Muscle layer of duodenum (tissue), 2 donors: ENCODE data around the gene TSSC4.
A peak's percentile ranks its signal among the peaks of the same experiment; 100 is the strongest.

Experiments
- H3K27ac ChIP-seq: one replicate; pipeline ENCODE4 v1.7.0; 2013; ENCODE audit warnings: mild to moderate bottlenecking, low read length
- H3K27me3 ChIP-seq: one replicate; pipeline ENCODE4 v1.7.0; 2013; ENCODE audit warnings: low read depth, mild to moderate bottlenecking, control low read depth, low read length
- H3K36me3 ChIP-seq, 2 donors: one replicate each; pipeline ENCODE4 v1.7.0; 2013; ENCODE audit warnings: low read length in 2 of 2, control low read depth in 1 of 2, mild to moderate bottlenecking in 1 of 2; ENCODE audit not compliant: insufficient read depth in 2 of 2, control insufficient read depth in 1 of 2
- H3K4me1 ChIP-seq, 2 donors: one replicate each; pipeline ENCODE4 v1.7.0; 2013; ENCODE audit warnings: low read length in 2 of 2, mild to moderate bottlenecking in 2 of 2, control low read depth in 1 of 2, moderate library complexity in 1 of 2; ENCODE audit not compliant: insufficient read depth in 2 of 2, control insufficient read depth in 1 of 2
- H3K4me3 ChIP-seq, 2 donors: one replicate each; pipeline ENCODE4 v1.7.0; 2013; ENCODE audit warnings: low read length in 2 of 2, low read depth in 1 of 2, mild to moderate bottlenecking in 1 of 2
- H3K9me3 ChIP-seq, 2 donors: one replicate each; pipeline ENCODE4 v1.7.0; 2013; ENCODE audit warnings: low read length in 2 of 2, control low read depth in 1 of 2, mild to moderate bottlenecking in 1 of 2; ENCODE audit not compliant: control insufficient read depth in 1 of 2
- donor health status: healthy.

Gene TSSC4

GRCh38 chr11:2443406-2443805, 42.9 kb downstream of the TSSC4 start:
- Histone ChIP-seq H3K36me3 (no peaks in the 10 kb centered on the region), H3K4me3 (no peak overlapping the region), H3K27me3 (peaks cover 4% of the 10 kb centered on the region), H3K9me3 (no peaks in the 10 kb centered on the region), H3K27ac (no peak overlapping the region), H3K4me1 (peaks cover 0 to 9% of the 10 kb centered on the region in 2 donors)

DNA sequence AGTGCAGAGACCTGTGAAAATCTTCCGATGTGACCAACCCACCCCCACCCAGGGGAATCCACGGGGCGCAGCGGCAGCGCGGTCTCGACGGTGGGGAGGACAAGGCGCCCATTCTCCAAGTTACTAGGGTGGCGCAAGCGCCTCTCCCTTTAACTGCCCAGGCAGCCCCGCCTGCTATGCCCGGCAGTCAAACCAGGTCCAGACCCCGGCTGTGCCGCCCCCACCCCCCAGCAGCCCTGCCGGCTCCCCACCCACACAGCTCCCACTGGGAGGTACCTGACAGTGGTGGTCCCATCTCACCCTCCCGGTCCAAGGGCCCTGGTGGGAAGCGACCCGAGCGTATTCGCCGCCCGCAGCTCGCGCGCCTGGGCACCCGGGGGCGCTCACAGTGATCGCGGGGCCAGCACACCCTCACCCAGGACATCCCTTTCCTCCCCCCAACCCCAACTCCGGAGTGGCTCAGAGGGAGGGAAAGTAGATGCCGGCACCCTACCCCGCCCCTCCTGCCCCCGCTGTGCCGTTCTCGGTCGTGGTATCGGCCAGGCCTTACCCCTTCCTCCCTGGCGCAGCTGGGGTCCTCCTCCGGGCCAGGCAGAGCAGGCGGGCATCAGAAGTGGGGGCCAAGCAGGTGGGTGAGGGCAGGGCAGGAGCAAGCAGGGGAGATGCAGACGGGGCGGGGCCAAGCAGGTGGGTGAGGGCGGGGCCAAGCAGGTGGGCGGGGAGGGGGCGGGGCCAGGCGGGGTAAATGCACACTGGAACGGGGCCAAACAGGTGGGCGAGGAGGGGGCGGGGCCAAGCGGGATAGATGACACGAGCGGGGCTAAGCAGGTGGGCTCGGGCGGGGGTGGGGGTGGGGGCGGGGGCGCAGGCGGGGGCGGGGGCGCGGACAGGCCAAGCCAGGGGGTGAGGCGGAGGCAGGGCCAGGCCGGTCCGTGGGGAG, 43.6 kb downstream of the TSSC4 start, which contains the start of gene TRPM5:
Gene TRPM5 (minus strand): TSS at position 634 of the 940 bp plus-strand sequence. CDS start 21,478 bp downstream, outside the sequence.
- Histone ChIP-seq H3K27me3 (peaks cover 4% of the 10 kb centered on the region), H3K4me1 (peaks cover 0 to 9% of the 10 kb centered on the region in 2 donors), H3K27ac (peak within 1 kb of the TSS; percentile 16)

DNA sequence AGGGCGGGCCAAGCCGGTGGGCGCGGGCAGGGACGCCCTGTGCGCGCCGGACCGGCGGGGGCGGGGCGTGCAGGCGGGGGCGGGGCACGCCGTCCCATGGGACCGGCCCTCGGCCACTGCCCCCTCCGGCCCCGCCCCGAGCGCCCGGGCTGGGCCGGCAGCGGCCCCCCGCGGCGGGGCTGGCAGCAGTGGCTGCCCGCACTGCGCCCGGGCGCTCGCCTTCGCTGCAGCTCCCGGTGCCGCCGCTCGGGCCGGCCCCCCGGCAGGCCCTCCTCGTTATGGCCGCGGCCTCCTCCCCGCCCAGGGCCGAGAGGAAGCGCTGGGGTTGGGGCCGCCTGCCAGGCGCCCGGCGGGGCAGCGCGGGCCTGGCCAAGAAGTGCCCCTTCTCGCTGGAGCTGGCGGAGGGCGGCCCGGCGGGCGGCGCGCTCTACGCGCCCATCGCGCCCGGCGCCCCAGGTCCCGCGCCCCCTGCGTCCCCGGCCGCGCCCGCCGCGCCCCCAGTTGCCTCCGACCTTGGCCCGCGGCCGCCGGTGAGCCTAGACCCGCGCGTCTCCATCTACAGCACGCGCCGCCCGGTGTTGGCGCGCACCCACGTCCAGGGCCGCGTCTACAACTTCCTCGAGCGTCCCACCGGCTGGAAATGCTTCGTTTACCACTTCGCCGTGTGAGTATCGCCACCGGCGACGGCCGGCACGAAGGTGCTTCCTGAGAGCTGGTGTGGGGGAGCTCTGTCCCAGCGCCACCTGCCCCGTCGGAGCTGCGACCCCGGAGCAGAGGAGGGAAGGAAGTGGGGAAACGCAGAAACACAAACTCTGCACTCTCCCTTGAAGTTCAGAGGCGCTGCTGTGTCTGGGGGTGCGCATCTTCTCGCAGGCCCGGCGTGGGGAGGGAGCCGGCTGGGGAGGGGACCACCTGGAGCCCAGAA, 44.5 kb downstream of the TSSC4 start, which contains the start of gene KCNQ1:
Gene KCNQ1 (plus strand): TSS at position 188 of the 925 bp plus-strand sequence. CDS start 91 bp downstream, at position 279.
- Histone ChIP-seq H3K4me1 (peaks cover 0 to 9% of the 10 kb centered on the region in 2 donors), H3K9me3 (no peaks in the 10 kb centered on the region), H3K4me3 (peak within 1 kb of the TSS; percentile 42 to 53), H3K36me3 (no peaks in the 10 kb centered on the region), H3K27me3 (peaks cover 4% of the 10 kb centered on the region), H3K27ac (peak within 1 kb of the TSS; percentile 16)

More for the DNA sequence above, 43.6 kb downstream of the TSSC4 start, which contains the start of gene TRPM5:
- no peaks in the 10 kb centered on the region for H3K9me3 ChIP-seq
- no peaks in the 10 kb centered on the region for H3K36me3 ChIP-seq
- peak within 1 kb of the TSS; percentile 42 to 53 for H3K4me3 ChIP-seq

DNA sequence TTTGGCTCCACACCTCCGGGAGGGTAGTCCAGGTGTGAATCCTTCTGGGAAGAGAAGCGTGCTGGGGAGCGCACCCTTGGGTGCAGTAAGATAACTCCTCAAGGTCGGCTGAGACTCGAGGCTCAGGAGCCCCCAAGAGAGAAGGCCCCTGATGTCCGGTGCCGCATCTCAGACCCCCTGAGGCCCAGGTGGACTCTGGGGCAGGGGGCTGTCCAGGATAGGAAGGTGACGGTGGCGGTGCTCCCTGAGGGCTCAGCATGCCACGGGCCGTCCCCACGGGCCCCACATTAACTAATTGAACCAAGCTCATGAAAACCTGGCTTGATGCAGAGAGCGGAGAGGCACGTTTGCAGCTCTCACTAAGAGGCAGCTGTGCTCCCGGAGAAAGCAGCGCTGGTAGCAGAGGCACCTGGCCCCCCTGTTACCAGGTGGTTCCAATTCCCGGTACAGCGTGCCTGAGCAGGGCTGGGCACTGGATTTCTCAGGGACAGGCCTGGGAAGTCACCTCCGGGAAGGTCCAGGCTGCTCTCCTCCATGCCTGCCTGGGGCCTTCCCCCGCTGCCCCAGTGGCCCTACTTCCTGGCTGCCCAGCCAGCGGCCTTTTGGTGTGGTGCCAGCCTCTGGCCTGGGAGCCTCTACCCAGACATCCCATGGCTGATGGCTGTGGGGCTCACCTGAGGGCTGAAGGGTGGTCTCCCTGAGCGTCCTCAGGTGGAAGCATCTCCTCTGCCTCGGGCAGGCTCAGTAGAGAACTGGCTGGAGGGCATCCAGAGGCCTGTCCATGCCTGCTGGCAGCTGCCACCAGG, 45.4 kb downstream of the TSSC4 start:
- no peaks in the 10 kb centered on the region for H3K36me3 ChIP-seq
- no peaks in the 10 kb centered on the region for H3K9me3 ChIP-seq
- peaks cover 4% of the 10 kb centered on the region for H3K27me3 ChIP-seq
- H3K4me3 ChIP-seq: peak overlapping the region; percentile 42 to 53
- peaks cover 0 to 9% of the 10 kb centered on the region in 2 donors for H3K4me1 ChIP-seq
- H3K27ac ChIP-seq: peak overlapping the region; percentile 16

- H3K27ac ChIP-seq: no peak overlapping the region
- peak overlapping the region in 1 of 2 donors; percentile 53 for H3K4me3 ChIP-seq
- H3K36me3 ChIP-seq: no peaks in the 10 kb centered on the region
- H3K4me1 ChIP-seq: peaks cover 0 to 9% of the 10 kb centered on the region in 2 donors
- peaks cover 4% of the 10 kb centered on the region for H3K27me3 ChIP-seq
- H3K9me3 ChIP-seq: no peaks in the 10 kb centered on the region
Observed at GRCh38 chr11:2446590-2447252, 46.2 kb downstream of the TSSC4 start.

DNA sequence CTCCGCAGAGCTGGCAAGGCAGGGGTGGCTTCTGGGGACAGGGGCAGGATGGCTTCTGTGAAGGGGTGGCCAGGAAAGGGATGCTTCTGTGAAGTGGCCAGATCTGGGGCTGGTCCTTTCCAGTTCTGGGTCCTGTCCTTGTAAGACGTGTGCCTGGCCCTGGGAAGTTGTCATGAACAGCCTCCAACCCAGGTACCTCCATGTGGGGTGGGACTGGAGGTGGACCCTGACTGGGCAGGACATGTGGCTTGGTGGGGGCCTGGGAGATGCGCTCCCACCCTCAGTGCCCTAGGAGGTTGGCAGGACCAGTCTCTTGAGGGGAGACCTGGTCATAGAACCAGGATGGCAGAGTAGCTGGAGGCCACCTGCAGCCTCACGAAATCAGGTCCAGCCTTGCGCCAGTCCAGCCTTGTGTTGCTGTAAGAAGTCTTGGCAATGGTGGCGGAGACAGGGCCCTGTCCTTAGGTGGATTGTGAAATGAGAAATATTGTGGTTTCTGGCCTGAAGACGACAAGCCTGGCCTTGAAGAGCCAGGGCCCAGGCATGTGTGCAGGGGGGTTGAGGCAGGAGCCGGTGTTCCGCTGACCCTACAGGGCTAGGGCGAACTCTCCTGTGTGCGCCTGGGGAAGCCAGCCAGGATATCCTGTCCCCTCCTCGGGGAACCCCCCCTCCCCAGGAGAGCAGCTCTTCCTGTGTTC, 46.9 kb downstream of the TSSC4 start:
- Histone ChIP-seq H3K4me3 (no peak overlapping the region), H3K4me1 (peaks cover 0 to 9% of the 10 kb centered on the region in 2 donors), H3K9me3 (no peaks in the 10 kb centered on the region), H3K27me3 (peaks cover 4% of the 10 kb centered on the region), H3K27ac (no peak overlapping the region), H3K36me3 (no peaks in the 10 kb centered on the region)

DNA sequence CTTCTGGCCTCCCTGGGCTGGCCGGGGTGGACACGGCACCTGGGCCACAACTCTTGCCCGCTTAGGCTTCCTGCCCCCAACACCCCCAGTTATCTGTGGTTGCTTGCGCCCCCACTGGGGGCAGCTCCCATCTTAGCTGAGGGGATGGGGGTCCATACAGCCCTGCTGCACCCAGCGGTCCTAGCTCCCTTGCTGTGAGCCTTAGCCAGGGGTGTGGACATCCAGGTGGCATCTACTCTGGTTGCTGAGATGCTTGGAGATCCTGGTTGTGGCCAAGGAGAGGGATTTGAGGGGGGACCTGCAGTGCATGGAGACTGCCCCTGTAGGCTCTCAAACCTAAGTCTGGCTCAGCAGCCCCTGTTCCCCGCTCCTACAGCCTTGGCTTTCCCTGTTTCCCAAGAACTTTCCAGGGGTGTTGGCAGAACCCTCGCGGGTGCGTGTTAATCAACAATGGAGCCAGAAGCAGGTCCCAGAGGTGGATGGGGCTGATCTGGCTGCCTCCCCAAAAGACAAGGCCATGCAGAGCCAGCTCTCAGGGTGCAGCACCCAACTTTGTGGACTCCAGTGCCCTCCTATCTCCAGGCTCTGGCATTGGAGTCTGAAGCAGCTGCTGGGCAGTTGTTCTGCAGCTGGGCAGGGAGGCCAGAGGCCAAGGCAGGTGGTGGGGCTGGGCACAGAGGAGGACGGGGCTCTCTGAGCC, 47.6 kb downstream of the TSSC4 start:
- H3K27me3 ChIP-seq: peaks cover 4% of the 10 kb centered on the region
- no peaks in the 10 kb centered on the region for H3K9me3 ChIP-seq
- H3K4me1 ChIP-seq: peaks cover 0 to 9% of the 10 kb centered on the region in 2 donors
- no peak overlapping the region for H3K27ac ChIP-seq
- H3K4me3 ChIP-seq: no peak overlapping the region
- H3K36me3 ChIP-seq: no peaks in the 10 kb centered on the region

GRCh38 chr11:2448661-2449547, 48.4 kb downstream of the TSSC4 start:
- no peaks in the 10 kb centered on the region for H3K27me3 ChIP-seq
- peaks cover 0 to 9% of the 10 kb centered on the region in 2 donors for H3K4me1 ChIP-seq
- no peak overlapping the region for H3K4me3 ChIP-seq
- no peaks in the 10 kb centered on the region for H3K36me3 ChIP-seq
- no peak overlapping the region for H3K27ac ChIP-seq
- H3K9me3 ChIP-seq: no peaks in the 10 kb centered on the region
